C4-2B (cell line): ENCODE data around the gene ALAS2.
"Not testable (repeated sequence)": the region's sequence is repeated elsewhere in the genome, so short reads cannot be mapped to it uniquely, and the experiment has no call there.

ENCODE experiments used
- H3K27ac ChIP-seq: fragments of 450-650 bp; 2 replicates; pipeline ENCODE4 v1.5.1; 2017
- CTCF ChIP-seq: fragments of 450-650 bp; conservative IDR thresholded peaks from 2 replicates; pipeline ENCODE4 v1.5.1; 2017; ENCODE audit warnings: mild to moderate bottlenecking
- ZFX ChIP-seq: fragments of 450-650 bp; IDR thresholded peaks from 2 replicates; pipeline ENCODE4 v1.6.1; 2017

ALAS2 gene

GRCh38 chrX:55030271-55031205, at the start of gene ALAS2:
ALAS2 (minus strand) TSS chrX:55030977; CDS start chrX:55026000, 4,977 bp downstream.
- TF ChIP-seq ZFX: no peak
- TF ChIP-seq CTCF: no peak
- no peak within 1 kb of the TSS for H3K27ac ChIP-seq

GRCh38 chrX:55074851-55075467, 44.2 kb upstream of the ALAS2 start, which contains the start of gene PAGE2B:
PAGE2B (plus strand) TSS chrX:55075030; CDS start chrX:55076042, 1,012 bp downstream.
- TF ChIP-seq CTCF (no peak), ZFX (no peak)
- H3K27ac ChIP-seq: no peak within 1 kb of the TSS

GRCh38 chrX:55072286-55072685, 41.5 kb upstream of the ALAS2 start:
- TF ChIP-seq CTCF (no peak), ZFX (no peak)
- no peak overlapping the region for H3K27ac ChIP-seq

GRCh38 chrX:55067180-55067579, 36.4 kb upstream of the ALAS2 start:
- H3K27ac ChIP-seq: not testable (repeated sequence)

- peak; percentile 81 for TF ChIP-seq CTCF
- no peak for TF ChIP-seq ZFX
- H3K27ac ChIP-seq: no peak overlapping the region
Measured at GRCh38 chrX:55057675-55058249, 27.0 kb upstream of the ALAS2 start.

GRCh38 chrX:55056820-55057674, 26.3 kb upstream of the ALAS2 start:
- TF ChIP-seq CTCF (no peak), ZFX (no peak)
- H3K27ac ChIP-seq: no peak overlapping the region

GRCh38 chrX:55050599-55050998, 19.8 kb upstream of the ALAS2 start:
- H3K27ac ChIP-seq: not testable (repeated sequence)

- H3K27ac ChIP-seq: no peak overlapping the region
- TF ChIP-seq CTCF (no peak), ZFX (no peak)
Measured at GRCh38 chrX:55041514-55041913, 10.7 kb upstream of the ALAS2 start.
